Activated T-cell treated with anti-CD3 and anti-CD28 coated beads, Interleukin-2, amount 50 U/mL, for 24 hours (primary cell): ENCODE data around the gene NOL6.
A peak's percentile ranks its signal among the peaks of the same experiment; 100 is the strongest.

ENCODE experiments used
- DNase-seq: peaks from one replicate; pipeline ENCODE4 v3.0.0-alpha.2; 2020
- H3K27ac Mint-ChIP-seq: 2 replicates; pipeline ENCODE4 v1.8.0; 2020; ENCODE audit warnings: mild to moderate bottlenecking, mixed read lengths
- H3K27me3 Mint-ChIP-seq: 2 replicates; pipeline ENCODE4 v1.8.0; 2020; ENCODE audit warnings: mixed read lengths
- H3K36me3 Mint-ChIP-seq: 2 replicates; pipeline ENCODE4 v1.8.0; 2020; ENCODE audit warnings: low read depth, mixed read lengths
- H3K4me1 Mint-ChIP-seq: 2 replicates; pipeline ENCODE4 v1.8.0; 2020; ENCODE audit warnings: low read depth, mixed read lengths
- H3K4me3 Mint-ChIP-seq: 2 replicates; pipeline ENCODE4 v1.8.0; 2020; ENCODE audit warnings: mild to moderate bottlenecking, moderate library complexity, mixed read lengths
- H3K9me3 Mint-ChIP-seq: 2 replicates; pipeline ENCODE4 v1.8.0; 2020; ENCODE audit warnings: mixed read lengths

NOL6 gene

DNA sequence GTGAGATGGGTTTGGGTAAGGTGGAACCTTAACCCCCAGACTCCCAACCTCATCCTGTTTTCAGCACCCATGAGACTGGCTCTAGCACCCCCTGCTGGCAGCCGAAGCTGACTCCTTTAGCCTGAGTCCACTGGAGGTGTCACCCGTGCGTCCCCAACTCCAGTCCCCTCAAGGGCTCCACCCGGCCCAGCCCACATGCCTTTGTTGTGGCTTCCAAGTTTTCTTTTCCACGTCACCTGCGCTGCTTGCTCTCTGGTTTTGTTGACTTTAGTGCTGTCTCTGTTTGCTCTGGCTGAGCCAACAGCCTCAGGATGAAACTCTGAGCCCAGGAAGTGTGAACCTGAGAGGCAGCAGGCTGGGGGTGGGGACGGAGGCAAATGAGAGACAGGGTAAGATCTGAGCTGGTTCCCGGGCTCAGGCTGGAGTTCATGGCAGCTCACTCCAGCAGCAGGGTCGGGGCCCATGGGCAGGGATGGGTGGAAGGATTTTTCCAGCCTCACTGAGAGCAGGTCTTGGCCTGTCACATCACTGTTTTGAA lies 58.2 kb downstream of the NOL6 start:
- no peaks in the 10 kb centered on the region for H3K9me3 Mint-ChIP-seq
- peak overlapping the region; percentile 44 for H3K4me3 Mint-ChIP-seq
- no peaks in the 10 kb centered on the region for H3K27me3 Mint-ChIP-seq
- H3K27ac Mint-ChIP-seq: peak overlapping the region; percentile 92
- peaks cover 50% of the 10 kb centered on the region for H3K4me1 Mint-ChIP-seq
- H3K36me3 Mint-ChIP-seq: no peaks in the 10 kb centered on the region
- DNase-seq: peak; percentile 90

DNA sequence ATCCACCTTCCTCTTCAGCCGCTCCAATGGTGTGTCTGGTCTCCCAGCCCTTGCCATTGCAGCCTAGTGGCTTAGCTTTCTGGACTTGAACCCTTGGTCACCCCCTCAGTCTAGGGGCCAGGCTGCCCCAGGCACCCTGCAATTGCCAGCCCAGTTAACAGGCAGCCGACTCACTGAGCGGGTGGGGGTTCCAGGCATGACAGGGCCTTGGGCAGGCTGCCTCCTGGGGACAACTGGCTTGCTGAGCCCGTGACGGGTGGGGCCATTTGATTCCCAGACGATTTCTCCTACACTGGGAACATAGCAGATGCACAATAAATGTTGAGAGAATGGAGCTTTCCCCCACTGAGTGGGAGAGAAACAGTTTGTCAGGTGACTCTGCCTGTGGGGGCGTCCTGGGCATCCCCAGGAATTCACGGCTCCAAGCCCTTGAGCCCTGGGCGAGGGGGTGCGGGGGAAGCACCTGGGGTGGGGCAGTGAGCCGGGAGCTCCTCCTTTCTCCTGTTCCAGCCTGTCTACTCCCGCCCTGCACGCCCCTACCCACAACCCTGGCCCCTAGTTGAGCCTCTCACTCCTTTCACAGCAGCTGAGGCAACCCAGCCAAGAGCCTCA lies 58.7 kb downstream of the NOL6 start:
- Mint-ChIP-seq H3K4me1 (peaks cover 45% of the 10 kb centered on the region), H3K27me3 (no peaks in the 10 kb centered on the region), H3K27ac (peak overlapping the region; percentile 92), H3K4me3 (peak overlapping the region; percentile 44), H3K36me3 (no peaks in the 10 kb centered on the region), H3K9me3 (no peaks in the 10 kb centered on the region)
- DNase-seq: peak; percentile 32

DNA sequence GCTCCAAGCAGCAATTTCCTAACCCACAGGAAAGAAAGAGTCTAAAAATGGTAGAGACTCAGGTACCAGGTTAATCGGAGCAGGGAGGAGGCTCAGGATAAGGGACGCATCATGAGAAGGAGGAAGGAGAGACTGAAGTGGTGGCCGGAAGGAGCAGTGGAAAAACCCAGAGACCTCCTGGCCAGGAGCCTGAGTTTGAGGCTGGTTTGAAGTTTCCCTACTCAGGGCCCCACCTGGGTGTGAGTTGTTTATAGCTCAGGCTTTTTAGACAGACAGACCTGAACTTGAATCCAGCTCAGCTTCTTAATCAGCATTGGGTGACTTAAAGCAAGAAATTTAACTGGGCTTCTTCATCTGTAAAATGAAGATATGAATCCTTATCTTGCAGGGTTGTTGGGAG lies 59.5 kb downstream of the NOL6 start:
- no peak for DNase-seq
- no peaks in the 10 kb centered on the region for H3K9me3 Mint-ChIP-seq
- H3K4me1 Mint-ChIP-seq: peaks cover 45% of the 10 kb centered on the region

More for the DNA sequence above, 59.5 kb downstream of the NOL6 start:
- Mint-ChIP-seq H3K27me3 (no peaks in the 10 kb centered on the region), H3K4me3 (no peak overlapping the region), H3K27ac (peak overlapping the region; percentile 71), H3K36me3 (no peaks in the 10 kb centered on the region)
